Right atrium auricular region (tissue), 2 donors: ENCODE results near the gene COL4A2. TPM values are rescaled to one million over a fixed set of nuclear protein-coding genes. Genes with fewer than 3 reads are reported as not detected.
A peak's percentile ranks its signal among the peaks of the same experiment; 100 is the strongest.
"Not testable (repeated sequence)": the region's sequence is repeated elsewhere in the genome, so short reads cannot be mapped to it uniquely, and the experiment has no call there.

Experiments
- DNase-seq: peaks from one replicate; pipeline ENCODE4 v3.0.0-alpha.2; 2019; ENCODE audit warnings: low spot score
- H3K27ac ChIP-seq, 2 donors: fragments of 200-600 bp; sonication (generic); 1 replicate in 1 of 2; 2 replicates in 1 of 2; pipeline ENCODE4 v1.5.1; 2016 to 2019
- H3K27me3 ChIP-seq, 2 donors: fragments of 200-600 bp; sonication (generic); one replicate each; pipeline versions ENCODE4 v1.5.1 to v1.6.0; 2017 to 2019
- H3K36me3 ChIP-seq: fragments of 200-600 bp; sonication (generic); one replicate; pipeline ENCODE4 v1.5.1; 2016
- H3K4me1 ChIP-seq, 2 donors: fragments of 200-600 bp; sonication (generic); one replicate each; pipeline versions ENCODE4 v1.5.1 to v1.6.0; 2017 to 2019
- H3K4me3 ChIP-seq, 2 donors: fragments of 200-600 bp; sonication (generic); 1 replicate in 1 of 2; 2 replicates in 1 of 2; pipeline ENCODE4 v1.5.1; 2017 to 2019; ENCODE audit warnings: mild to moderate bottlenecking in 1 of 2, moderate library complexity in 1 of 2
- H3K9me3 ChIP-seq, 2 donors: fragments of 200-600 bp; sonication (generic); one replicate each; pipeline ENCODE4 v1.5.1; 2019
- total RNA-seq, 2 donors: library from RNA; depleted of rRNA; stranded (reverse); fragments of >200 nt; gene quantifications; one replicate each; pipeline ENCODE4 v1.1.0, GENCODE V29; 2016
- TF ChIP-seq, protein P1 (sequence below), 2 donors: fragments of 200-600 bp; sonication (generic); IDR thresholded peaks; one replicate each; pipeline ENCODE4 v1.5.1; 2019; ENCODE audit warnings: antibody characterized with exemption in 2 of 2

Gene COL4A2
- total RNA-seq, 2 donors from 2014 or later = 141 to 153 TPM

DNA sequence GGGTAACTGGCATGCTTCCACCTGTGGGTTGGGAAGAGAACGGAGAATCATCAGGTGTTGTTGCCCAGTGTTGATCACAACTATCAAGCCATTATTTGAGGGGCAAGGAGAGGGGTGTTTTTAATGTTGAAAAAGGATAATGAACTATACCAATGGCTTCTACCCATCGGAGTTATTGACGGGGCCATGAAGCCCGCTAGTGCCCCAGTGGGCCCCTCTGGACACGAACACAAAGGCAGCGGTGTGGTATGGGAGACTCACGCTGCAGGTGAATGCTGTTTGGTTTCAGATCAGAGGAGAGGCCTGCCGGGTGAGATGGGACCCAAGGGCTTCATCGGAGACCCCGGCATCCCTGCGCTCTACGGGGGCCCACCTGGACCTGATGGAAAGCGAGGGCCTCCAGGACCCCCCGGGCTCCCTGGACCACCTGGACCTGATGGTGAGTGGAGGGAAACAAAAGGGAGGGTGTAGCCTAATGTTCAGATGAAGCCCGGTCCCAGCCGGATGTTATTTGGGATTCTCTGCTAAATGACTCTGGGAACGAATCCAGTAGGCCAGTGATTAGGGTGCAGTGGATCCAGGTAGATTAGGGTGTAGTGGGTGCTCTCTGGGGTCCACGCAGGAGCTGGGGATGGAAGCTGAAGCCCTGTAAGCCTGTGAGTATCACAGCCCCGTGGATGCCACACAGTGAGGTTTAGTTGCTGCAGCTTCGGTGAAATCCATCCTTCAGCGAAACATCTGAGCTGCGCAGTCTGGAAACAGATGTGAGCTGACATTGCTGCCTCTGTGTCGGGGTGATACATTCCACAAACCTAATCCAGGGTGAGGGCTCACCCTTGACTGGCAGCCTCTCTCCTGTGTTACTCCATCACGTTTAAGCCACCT lies 143.2 kb downstream of the COL4A2 start:
- no peaks in the 10 kb centered on the region for H3K27me3 ChIP-seq
- no peak overlapping the region for H3K4me3 ChIP-seq
- peaks cover 96% of the 10 kb centered on the region for H3K36me3 ChIP-seq
- H3K4me1 ChIP-seq = no peaks in the 10 kb centered on the region
- DNase-seq = no peak
- H3K27ac ChIP-seq = no peak overlapping the region
- no peaks in the 10 kb centered on the region for H3K9me3 ChIP-seq
- TF ChIP-seq, protein P1, sequence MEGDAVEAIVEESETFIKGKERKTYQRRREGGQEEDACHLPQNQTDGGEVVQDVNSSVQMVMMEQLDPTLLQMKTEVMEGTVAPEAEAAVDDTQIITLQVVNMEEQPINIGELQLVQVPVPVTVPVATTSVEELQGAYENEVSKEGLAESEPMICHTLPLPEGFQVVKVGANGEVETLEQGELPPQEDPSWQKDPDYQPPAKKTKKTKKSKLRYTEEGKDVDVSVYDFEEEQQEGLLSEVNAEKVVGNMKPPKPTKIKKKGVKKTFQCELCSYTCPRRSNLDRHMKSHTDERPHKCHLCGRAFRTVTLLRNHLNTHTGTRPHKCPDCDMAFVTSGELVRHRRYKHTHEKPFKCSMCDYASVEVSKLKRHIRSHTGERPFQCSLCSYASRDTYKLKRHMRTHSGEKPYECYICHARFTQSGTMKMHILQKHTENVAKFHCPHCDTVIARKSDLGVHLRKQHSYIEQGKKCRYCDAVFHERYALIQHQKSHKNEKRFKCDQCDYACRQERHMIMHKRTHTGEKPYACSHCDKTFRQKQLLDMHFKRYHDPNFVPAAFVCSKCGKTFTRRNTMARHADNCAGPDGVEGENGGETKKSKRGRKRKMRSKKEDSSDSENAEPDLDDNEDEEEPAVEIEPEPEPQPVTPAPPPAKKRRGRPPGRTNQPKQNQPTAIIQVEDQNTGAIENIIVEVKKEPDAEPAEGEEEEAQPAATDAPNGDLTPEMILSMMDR (IDR thresholded peaks at IDR 0.05) = no peak

DNA sequence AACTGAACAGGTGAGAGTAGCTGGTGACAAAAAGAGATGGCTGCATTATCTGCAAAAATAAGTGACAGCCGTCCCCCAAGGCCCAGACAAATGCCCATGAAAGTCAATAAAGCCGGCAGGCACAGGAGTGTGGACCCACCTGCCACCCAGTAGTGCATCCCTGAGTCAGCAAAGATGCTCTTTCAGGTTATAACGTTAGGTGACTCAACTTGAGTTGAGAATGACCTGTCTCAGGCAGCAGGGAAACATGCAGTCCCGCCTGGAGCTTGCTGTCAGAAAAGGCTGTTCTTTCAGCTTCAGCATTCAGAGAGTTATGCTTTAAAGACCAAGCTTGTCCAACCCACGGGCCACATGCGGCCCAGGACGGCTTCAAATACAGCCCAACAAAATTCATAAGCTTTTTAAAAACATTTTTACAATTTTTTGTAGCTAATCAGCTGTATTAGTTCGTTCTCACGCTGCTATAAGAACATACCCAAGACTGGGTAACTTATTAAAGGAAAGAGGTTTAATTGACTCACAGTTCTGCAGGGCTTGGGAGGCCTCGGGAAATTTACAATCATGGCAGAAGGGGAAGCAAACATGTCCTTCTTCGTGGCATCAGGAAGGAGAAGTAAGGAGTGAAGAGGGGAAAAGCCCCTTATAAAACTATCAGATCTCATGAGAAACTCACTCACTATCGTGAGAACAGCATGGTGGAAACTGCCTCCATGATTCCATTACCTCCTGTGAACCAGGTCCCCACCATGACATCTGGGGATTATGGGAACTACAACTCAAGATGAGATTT lies 144.1 kb downstream of the COL4A2 start:
- Histone ChIP-seq H3K36me3 (peaks cover 89% of the 10 kb centered on the region), H3K27ac (no peak overlapping the region), H3K4me3 (no peak overlapping the region), H3K4me1 (no peaks in the 10 kb centered on the region), H3K9me3 (no peaks in the 10 kb centered on the region), H3K27me3 (no peaks in the 10 kb centered on the region)
- no peak for DNase-seq
- TF ChIP-seq, protein P1 (IDR thresholded peaks at IDR 0.05) = no peak

DNA sequence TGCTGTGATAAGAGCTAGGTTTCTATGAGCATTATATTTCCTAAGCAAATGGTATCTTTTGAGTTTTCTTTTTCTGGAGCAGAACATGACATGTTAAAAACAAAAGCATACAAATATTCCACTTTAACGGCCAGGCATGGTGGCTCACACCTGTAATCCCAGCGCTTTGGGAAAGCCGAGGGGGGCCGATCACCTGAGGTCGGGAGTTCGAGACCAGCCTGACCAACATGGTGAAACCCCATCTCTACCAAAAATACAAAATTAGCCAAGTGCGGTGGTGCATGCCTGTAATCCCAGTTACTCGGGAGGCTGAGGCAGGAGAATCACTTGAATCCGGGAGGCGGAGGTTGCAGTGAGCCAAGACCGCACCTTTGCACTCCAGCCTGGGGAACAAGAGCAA lies 146.0 kb downstream of the COL4A2 start:
- DNase-seq, H3K9me3 ChIP-seq, H3K27ac ChIP-seq: not testable (repeated sequence)

DNA sequence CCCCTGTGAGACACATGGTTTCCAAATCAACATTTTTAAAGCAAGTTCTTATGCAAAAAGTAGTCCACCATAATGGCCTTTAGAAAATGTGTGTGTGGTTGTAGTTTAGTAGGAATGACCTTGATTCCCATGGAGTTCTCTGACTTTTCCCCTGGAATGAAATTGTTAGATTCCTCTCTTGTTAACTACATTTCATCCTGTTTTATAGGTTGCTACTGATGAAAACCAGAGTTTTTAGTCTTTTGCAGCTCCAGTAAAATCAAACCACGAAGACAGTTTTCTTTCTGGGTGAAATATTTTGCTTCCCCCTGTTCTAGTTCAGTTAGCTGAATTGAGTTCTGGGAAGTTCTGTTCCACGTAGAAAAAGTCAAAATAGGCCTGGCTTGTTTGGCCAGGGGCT lies 146.7 kb downstream of the COL4A2 start:
- DNase-seq = no peak
- H3K4me3 ChIP-seq = no peak overlapping the region
- H3K27ac ChIP-seq = peak overlapping the region in 1 of 2 donors; percentile 61
- H3K4me1 ChIP-seq = no peaks in the 10 kb centered on the region
- no peaks in the 10 kb centered on the region for H3K27me3 ChIP-seq
- H3K36me3 ChIP-seq = peaks cover 81% of the 10 kb centered on the region
- no peaks in the 10 kb centered on the region for H3K9me3 ChIP-seq
- TF ChIP-seq, protein P1 (IDR thresholded peaks at IDR 0.05) = no peak

More for the DNA sequence above, 146.0 kb downstream of the COL4A2 start:
- not testable (repeated sequence) for H3K4me3 ChIP-seq, H3K4me1 ChIP-seq, H3K27me3 ChIP-seq
- H3K36me3 ChIP-seq = peaks cover 81% of the 10 kb centered on the region

DNA sequence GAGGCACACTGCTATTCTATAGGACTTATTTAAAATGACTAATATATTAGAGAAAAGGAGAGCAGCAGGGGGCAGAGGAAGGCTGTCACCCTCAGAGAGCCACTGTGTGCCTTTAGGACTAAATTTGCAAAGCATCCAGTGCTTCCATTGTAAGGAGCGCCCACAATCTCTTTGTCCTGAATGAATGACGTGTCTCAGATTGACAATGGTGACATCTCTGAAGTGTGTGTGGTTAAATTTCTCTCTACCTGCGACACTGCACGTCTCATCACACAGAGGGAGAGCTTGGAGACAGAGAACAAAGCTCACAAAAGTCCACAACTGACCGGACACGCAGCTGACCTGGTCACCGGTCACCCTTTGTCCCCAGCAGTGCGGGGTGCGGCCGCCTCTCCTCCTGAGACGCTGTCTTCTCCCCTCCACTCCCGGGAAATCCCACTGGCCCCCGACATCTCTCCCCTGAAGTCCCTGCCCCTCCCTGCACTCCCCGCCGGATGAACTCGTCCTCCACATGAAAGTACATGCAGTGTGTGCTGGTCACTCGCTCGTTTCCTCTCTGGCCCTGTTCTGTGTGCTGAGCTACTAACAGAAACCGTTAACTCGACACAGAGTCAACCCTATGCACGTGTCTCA lies 147.3 kb downstream of the COL4A2 start:
- Histone ChIP-seq H3K27ac (peak overlapping the region in 1 of 2 donors; percentile 61), H3K36me3 (peaks cover 81% of the 10 kb centered on the region), H3K4me1 (no peaks in the 10 kb centered on the region), H3K27me3 (no peaks in the 10 kb centered on the region), H3K9me3 (no peaks in the 10 kb centered on the region), H3K4me3 (no peak overlapping the region)
- TF ChIP-seq, protein P1 (IDR thresholded peaks at IDR 0.05) = no peak
- no peak for DNase-seq

DNA sequence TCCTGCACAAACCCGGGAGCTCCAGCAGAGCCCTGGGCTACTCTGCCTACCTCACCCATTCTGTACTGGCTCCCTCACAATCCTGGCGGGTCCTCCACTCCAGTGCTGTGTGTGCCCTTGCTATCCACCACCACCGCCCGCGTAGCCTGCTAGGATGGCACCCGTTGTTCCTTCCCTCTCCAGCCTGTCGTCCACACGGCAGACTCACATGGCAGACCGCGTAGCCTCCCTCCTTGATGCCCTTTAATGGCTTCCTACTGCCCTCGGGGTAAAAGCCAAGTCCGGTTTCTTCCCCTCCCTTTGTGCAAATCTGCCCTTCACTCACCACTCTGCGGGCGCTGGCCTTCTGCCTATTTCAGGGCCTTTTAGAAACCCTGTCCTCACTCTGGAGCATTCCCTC lies 147.9 kb downstream of the COL4A2 start:
- no peaks in the 10 kb centered on the region for H3K27me3 ChIP-seq
- no peak overlapping the region for H3K4me3 ChIP-seq
- no peaks in the 10 kb centered on the region for H3K4me1 ChIP-seq
- no peak for DNase-seq
- TF ChIP-seq, protein P1 (IDR thresholded peaks at IDR 0.05) = no peak
- peaks cover 81% of the 10 kb centered on the region for H3K36me3 ChIP-seq
- peak overlapping the region in 1 of 2 donors; percentile 61 for H3K27ac ChIP-seq
- H3K9me3 ChIP-seq = no peaks in the 10 kb centered on the region
